NCI-H146 treated with DMSO at 0.1 percent for 48 hours (cell line): ENCODE measurements around the gene DCAF8L1.
"Not testable (repeated sequence)": the region's sequence is repeated elsewhere in the genome, so short reads cannot be mapped to it uniquely, and the experiment has no call there.

Experiments used
- DNase-seq: peaks from one replicate; lab custom pipeline; 2025; ENCODE audit not compliant: unreplicated experiment; lab: John Stamatoyannopoulos, UW

Gene DCAF8L1

GRCh38 chrX:27981349-27981748 is at the start of gene DCAF8L1:
Gene DCAF8L1 (minus strand): TSS chrX:27981449. CDS start chrX:27981334, 115 bp downstream.
- DNase-seq: no peak

DNA sequence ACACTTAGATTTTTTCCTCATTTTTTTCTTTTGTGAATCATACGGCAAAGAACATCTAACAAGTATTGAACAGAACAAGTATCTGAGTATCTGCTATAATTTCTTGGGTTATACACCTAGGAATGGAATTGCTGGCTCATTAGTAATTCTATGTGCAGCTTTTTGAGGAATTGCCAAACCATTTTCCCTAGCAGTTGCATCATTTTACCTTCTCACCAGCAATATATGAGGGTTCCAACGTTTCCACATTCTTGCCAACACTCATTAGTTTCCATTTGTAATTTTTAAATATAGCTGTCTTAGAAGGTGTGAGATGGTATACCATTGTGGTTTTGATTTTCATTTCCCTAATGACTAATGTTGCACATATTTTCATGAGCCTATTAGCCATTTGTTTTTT is 41.1 kb upstream of the DCAF8L1 start:
- no peak for DNase-seq

- no peak for DNase-seq
These were observed 35.6 kb upstream of the DCAF8L1 start for GRCh38 chrX:28016823-28017222.

- no peak for DNase-seq
These were observed 34.7 kb upstream of the DCAF8L1 start for GRCh38 chrX:28015993-28016392.

DNA sequence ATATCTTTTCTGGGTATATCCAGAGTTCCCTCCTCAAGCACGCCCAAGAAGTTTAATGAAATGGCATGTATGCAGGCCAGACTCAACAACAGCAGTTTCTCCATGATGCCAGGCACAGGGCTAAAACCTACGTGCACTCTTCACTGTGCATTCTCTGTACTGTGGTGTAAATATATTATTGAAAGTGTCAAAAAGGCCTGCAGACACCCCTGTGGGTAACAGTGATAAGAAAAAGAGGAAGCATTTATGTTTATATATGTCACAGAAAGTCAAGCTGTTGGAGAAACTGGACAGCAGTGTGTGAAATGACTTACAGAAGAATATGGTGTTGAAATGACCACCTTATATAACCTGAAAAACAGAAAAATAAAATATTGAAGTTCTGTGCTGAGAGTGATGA is 29.6 kb upstream of the DCAF8L1 start:
- no peak for DNase-seq

DNA sequence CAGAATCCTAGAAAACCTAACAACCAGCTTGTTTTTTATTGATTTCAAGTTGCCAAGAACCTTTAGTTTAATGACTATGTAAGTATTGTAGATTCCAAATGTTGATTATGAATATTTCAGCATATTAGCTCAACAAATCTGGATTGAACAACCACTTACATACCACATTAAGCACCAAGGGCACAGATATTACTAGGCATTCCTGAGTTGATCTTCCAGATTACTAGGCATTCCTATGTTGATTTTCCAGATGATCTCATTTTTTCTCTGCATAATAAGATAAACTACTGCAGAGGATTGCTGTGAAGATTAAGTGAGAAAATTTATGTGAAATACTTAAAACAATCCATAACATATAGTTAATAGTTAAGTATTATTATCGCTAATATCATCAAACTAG is 17.4 kb upstream of the DCAF8L1 start:
- DNase-seq: no peak

DNA sequence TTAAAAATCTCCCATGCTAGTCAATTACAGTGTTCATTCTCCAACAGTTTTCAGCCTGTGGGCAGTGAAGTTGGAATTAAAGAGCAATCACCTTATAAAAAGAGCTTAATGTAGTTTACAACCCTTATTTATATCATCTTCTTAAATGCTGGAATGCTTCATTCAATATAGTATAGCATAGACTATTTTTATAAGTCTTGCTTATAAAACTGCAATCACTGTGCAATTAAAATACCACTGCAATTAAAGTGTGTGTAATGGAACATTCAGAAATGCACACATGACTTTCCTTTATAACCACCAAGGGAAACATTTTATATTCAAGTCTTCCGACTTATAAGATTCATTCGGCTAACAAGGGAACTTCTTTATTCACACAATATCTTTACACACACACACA is 16.4 kb upstream of the DCAF8L1 start:
- no peak for DNase-seq

- no peak for DNase-seq
These were observed 14.9 kb upstream of the DCAF8L1 start for GRCh38 chrX:27996132-27996531.

GRCh38 chrX:27995611-27996010 is 14.4 kb upstream of the DCAF8L1 start:
- no peak for DNase-seq

- no peak for DNase-seq
These were observed 6.8 kb upstream of the DCAF8L1 start for GRCh38 chrX:27987862-27988646.

DNA sequence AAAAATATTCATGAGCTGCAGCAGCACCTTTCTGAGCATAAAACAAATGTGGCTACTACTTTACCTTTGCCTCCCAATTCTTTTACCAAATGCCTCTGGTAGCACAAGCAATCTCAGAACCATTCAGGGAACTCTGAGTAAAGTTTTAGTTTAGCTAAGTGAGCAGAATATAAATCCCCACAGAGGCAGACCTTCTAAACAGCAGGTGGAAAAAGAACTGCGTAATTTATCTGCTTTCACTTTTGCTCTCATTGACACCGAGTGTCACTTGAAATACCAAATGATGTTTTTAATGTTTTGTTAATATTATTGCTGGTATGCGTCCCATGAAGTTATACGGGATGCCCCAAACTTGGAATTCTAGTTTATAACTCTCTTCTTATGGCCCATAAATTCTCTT is 4.3 kb downstream of the DCAF8L1 start:
- not testable (repeated sequence) for DNase-seq

GRCh38 chrX:27976284-27976683 is 5.0 kb downstream of the DCAF8L1 start:
- DNase-seq: no peak

DNA sequence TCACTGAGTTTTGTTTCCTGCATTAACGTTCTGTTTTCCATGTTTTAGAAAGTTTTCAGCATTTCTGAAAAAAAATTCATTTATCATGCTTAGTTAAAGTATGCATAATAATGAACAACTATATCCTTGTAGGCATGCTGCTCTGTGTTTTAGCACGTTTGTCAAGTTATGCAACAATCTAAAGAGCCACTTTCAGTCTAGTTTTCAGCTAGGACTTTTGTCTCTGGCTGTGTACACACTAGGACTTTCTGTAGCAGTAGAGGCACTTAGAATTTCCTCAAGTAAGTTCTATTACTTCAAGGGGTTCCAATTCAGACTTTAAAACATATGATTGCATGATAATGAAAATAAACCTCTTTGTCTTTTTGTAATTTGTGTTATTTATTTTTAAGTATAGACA is 12.4 kb downstream of the DCAF8L1 start:
- no peak for DNase-seq

DNA sequence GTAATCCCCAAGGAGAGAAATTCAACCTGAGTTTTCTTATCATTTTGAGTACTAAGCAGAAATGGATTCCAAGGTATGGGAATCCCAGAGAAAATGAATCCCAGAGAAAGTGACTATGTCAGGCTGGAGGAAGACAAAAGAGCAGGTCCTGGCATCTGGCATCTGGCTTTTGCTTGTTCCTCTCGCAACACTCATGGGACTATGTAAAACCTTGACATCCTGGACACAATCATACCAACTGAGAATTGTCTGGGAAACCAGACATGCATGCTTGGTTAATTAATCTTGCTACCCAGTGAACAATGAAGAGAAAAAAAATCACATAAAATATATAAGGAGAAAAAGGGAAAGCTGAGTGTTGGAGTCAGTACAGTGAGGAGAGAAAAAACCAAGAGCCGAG is 12.9 kb downstream of the DCAF8L1 start:
- no peak for DNase-seq

GRCh38 chrX:27966955-27967354 is 14.3 kb downstream of the DCAF8L1 start:
- DNase-seq: no peak

GRCh38 chrX:27966492-27966891 is 14.8 kb downstream of the DCAF8L1 start:
- no peak for DNase-seq

- DNase-seq: not testable (repeated sequence)
These were observed 15.9 kb downstream of the DCAF8L1 start for GRCh38 chrX:27965348-27965747.

DNA sequence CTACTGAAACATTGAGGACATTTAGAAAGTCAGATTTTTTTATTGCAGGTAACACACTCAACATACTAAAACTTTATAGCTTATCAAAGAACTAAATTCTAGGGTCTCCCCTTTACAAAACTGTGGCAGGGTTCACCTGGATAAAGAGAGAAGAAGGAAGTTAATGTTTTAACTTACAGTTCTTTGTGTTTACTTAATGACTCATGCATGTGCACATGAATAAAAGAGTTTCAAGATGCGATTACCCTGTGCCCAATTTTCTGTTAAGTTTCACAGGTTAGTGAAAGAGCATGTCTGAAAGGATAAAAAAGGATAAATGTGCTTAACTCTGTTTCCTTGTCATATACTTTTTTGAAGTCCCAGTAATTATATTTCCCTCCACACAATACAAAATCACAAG is 16.8 kb downstream of the DCAF8L1 start:
- DNase-seq: no peak

DNA sequence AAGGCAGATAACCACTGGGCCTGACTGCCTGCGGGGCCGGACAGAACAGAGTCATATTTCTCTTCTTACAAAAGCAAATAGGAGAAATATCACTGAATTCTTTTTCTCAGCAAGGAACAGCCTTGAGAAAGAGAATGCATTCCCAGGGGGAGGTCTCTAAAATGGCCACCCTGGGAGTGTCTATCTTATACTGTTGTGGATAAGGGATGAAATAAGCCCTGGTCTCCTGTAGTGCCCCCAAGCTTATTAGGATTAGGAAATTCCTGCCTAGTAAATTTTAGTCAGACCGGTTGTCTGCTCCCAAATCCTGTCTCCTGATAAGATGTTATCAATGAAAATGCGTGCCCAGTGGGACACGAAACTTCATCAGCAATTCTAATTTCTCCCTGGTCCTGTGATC is 20.8 kb downstream of the DCAF8L1 start:
- not testable (repeated sequence) for DNase-seq

- DNase-seq: no peak
These were observed 28.1 kb downstream of the DCAF8L1 start for GRCh38 chrX:27953171-27953570.

DNA sequence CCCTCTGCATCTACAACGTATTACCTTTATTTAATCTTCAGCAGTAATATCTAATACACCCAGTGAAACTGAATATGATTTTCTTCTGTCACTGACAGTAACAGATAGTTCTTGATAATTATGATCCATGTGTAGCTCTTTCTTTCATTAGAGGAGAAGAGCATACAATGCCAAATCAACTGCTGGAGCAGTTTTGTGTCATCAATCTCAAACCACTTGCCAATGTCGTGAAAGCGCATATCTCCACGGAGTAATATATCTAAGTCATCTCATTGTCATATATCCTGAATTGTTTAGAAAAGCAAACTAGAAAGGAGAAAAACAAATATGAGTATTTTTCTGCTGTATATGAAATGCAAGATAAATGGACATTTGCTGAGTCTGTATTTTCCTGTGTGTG is 47.9 kb downstream of the DCAF8L1 start:
- DNase-seq: no peak
